Rectal smooth muscle tissue (tissue), 1 donor: ENCODE data around the gene FAM177A1.
"Not testable (repeated sequence)": the region's sequence is repeated elsewhere in the genome, so short reads cannot be mapped to it uniquely, and the experiment has no call there.

Experiments
- H3K27ac ChIP-seq: one replicate; pipeline ENCODE4 v1.7.0; 2013; ENCODE audit warnings: low read depth, low read length, inconsistent platforms
- H3K27me3 ChIP-seq: one replicate; pipeline ENCODE4 v1.7.0; 2013; ENCODE audit warnings: low read length; ENCODE audit not compliant: control insufficient read depth, insufficient read depth
- H3K36me3 ChIP-seq: one replicate; pipeline ENCODE4 v1.7.0; 2013; ENCODE audit warnings: low read length; ENCODE audit not compliant: control insufficient read depth, insufficient read depth
- H3K4me1 ChIP-seq: one replicate; pipeline ENCODE4 v1.7.0; 2013; ENCODE audit warnings: low read length; ENCODE audit not compliant: control insufficient read depth, insufficient read depth
- H3K4me3 ChIP-seq: one replicate; pipeline ENCODE4 v1.7.0; 2013; ENCODE audit warnings: low read length
- H3K9ac ChIP-seq: one replicate; pipeline ENCODE4 v1.7.0; 2013; ENCODE audit warnings: low read length

Gene FAM177A1

GRCh38 chr14:35046048-35046750 is at the start of gene FAM177A1:
Gene FAM177A1 (plus strand): TSS chr14:35046272. CDS start chr14:35046464, 192 bp downstream.
- Histone ChIP-seq H3K9ac (peak within 1 kb of the TSS; percentile 80), H3K36me3 (no peaks in the 10 kb centered on the region), H3K27ac (peak within 1 kb of the TSS; percentile 98), H3K27me3 (no peaks in the 10 kb centered on the region), H3K4me3 (peak within 1 kb of the TSS; percentile 95), H3K4me1 (peaks cover 2% of the 10 kb centered on the region)

DNA sequence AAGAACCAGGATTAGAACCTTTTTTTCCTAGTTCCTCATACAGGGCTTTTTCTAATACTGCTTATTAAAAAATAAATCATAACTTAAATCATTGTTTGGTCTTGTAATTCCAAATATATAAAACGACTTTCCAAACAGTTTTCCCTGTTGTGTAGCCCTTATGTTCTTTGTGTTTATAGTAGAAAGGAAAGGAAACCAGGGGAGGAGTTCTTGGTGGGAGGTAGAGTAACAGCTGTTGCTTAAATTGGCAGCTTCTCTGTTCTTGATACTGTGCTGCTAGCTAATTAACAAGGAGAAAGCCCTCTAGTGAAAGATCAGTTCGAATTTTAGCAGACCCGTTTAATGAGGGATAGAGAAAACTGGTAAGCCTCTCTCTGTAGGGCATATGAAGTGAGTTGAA is 48.3 kb upstream of the FAM177A1 start:
- no peak overlapping the region for H3K27ac ChIP-seq
- H3K4me3 ChIP-seq, result no peak overlapping the region
- H3K4me1 ChIP-seq, result no peaks in the 10 kb centered on the region
- H3K36me3 ChIP-seq, result peaks cover 2% of the 10 kb centered on the region
- no peak overlapping the region for H3K9ac ChIP-seq
- no peaks in the 10 kb centered on the region for H3K27me3 ChIP-seq

- Histone ChIP-seq H3K4me1 (no peaks in the 10 kb centered on the region), H3K36me3 (peaks cover 3% of the 10 kb centered on the region), H3K27me3 (no peaks in the 10 kb centered on the region), H3K27ac (no peak overlapping the region), H3K9ac (no peak overlapping the region), H3K4me3 (no peak overlapping the region)
Observed at GRCh38 chr14:34999500-34999899, 46.6 kb upstream of the FAM177A1 start.

GRCh38 chr14:35001621-35002020 is 44.5 kb upstream of the FAM177A1 start:
- H3K4me3 ChIP-seq, result no peak overlapping the region
- no peaks in the 10 kb centered on the region for H3K4me1 ChIP-seq
- no peak overlapping the region for H3K27ac ChIP-seq
- H3K27me3 ChIP-seq, result no peaks in the 10 kb centered on the region
- H3K36me3 ChIP-seq, result peaks cover 4% of the 10 kb centered on the region
- H3K9ac ChIP-seq, result no peak overlapping the region

DNA sequence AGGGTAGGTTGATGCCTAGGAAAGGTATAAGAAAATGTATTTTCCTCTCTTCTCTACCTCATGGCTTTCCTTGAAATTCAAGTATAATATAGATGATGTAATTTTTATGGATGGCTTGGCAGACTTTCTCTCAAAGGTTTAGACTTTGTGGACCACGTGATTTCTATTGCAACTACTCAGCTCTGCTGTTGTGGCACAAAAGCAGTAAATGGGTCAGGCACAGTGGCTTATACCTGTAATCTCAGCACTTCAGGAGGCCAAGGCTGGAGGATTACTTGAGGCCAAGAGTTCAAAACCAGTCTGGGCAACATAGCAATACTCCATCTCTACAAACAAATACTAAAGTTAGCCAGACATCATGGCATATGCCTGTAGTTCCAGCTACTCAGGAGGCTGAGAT is 41.2 kb upstream of the FAM177A1 start:
- H3K4me1 ChIP-seq, result no peaks in the 10 kb centered on the region
- no peak overlapping the region for H3K9ac ChIP-seq
- no peaks in the 10 kb centered on the region for H3K27me3 ChIP-seq
- no peak overlapping the region for H3K4me3 ChIP-seq
- H3K27ac ChIP-seq, result no peak overlapping the region
- H3K36me3 ChIP-seq, result peaks cover 9% of the 10 kb centered on the region

DNA sequence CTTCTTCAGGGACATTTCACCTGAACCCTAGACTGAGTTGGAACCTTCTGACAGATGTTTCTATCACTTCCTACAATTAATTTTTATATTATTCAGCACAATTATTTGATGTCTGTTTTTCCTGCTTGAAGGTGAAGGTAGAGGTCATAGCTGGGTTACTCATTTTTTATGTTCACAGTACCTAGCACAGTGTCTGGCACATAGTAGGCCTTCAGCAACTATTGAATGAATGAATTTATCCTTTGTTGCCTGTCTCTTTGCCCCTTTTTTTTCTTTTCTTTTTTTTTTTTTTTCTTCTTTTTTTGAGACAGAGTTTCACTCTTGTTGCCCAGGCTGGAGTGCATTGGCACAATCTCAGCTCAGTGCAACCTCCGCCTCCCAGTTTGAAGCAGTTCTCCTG is 29.5 kb upstream of the FAM177A1 start:
- H3K36me3 ChIP-seq, result peaks cover 11% of the 10 kb centered on the region
- H3K27ac ChIP-seq, result no peak overlapping the region
- no peaks in the 10 kb centered on the region for H3K27me3 ChIP-seq
- H3K4me1 ChIP-seq, result no peaks in the 10 kb centered on the region
- H3K4me3 ChIP-seq, result no peak overlapping the region
- no peak overlapping the region for H3K9ac ChIP-seq

DNA sequence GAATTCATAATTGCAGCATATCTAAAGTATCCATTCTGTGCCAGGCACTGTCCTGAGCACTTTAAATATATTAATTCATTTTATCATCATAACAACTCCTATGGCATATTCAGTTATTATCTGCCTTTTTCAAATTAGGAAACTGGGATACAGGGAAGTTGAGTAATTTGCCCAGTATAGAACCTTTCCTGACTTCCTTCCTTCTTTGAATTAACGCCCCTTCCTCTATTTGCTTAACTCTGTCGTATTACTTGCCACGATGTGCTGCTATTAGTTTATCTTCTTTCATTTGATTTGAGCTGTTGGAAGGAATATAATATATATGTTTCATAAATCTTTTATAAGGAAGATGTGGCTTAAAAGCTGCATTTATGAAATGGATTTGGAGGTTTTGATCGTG is 25.4 kb upstream of the FAM177A1 start:
- no peaks in the 10 kb centered on the region for H3K4me1 ChIP-seq
- H3K27ac ChIP-seq, result no peak overlapping the region
- no peaks in the 10 kb centered on the region for H3K27me3 ChIP-seq
- no peak overlapping the region for H3K4me3 ChIP-seq
- H3K9ac ChIP-seq, result no peak overlapping the region
- peaks cover 13% of the 10 kb centered on the region for H3K36me3 ChIP-seq

- Histone ChIP-seq H3K27me3 (no peaks in the 10 kb centered on the region), H3K4me1 (no peaks in the 10 kb centered on the region), H3K36me3 (peaks cover 5% of the 10 kb centered on the region), H3K27ac (no peak overlapping the region), H3K9ac (no peak overlapping the region), H3K4me3 (no peak overlapping the region)
Observed at GRCh38 chr14:35028435-35028834, 17.6 kb upstream of the FAM177A1 start.

GRCh38 chr14:35032562-35032961 is 13.5 kb upstream of the FAM177A1 start:
- H3K36me3 ChIP-seq, result peaks cover 3% of the 10 kb centered on the region
- no peaks in the 10 kb centered on the region for H3K4me1 ChIP-seq
- no peak overlapping the region for H3K4me3 ChIP-seq
- no peaks in the 10 kb centered on the region for H3K27me3 ChIP-seq
- H3K9ac ChIP-seq, result no peak overlapping the region
- no peak overlapping the region for H3K27ac ChIP-seq

DNA sequence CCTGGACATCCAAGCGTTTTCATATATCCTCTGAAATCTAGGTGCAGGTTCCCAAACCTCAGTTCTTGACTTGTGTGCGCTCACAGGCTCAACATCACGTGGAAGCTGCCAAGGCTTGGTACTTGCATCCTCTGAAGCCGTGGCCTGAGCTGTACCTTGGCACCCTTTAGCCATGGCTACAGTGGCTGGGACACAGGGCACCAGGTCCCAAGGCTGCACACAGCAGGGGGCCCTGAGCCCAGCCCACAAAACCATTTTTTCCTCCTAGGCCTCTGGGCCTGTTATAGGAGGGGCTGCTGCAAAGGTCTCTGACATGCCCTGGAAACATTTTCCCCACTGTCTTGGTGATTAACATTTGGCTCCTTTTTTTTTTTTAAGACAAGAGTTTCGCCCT is 11.6 kb upstream of the FAM177A1 start:
- H3K27me3 ChIP-seq, result no peaks in the 10 kb centered on the region
- no peak overlapping the region for H3K4me3 ChIP-seq
- no peaks in the 10 kb centered on the region for H3K4me1 ChIP-seq
- no peak overlapping the region for H3K27ac ChIP-seq
- no peak overlapping the region for H3K9ac ChIP-seq
- no peaks in the 10 kb centered on the region for H3K36me3 ChIP-seq

DNA sequence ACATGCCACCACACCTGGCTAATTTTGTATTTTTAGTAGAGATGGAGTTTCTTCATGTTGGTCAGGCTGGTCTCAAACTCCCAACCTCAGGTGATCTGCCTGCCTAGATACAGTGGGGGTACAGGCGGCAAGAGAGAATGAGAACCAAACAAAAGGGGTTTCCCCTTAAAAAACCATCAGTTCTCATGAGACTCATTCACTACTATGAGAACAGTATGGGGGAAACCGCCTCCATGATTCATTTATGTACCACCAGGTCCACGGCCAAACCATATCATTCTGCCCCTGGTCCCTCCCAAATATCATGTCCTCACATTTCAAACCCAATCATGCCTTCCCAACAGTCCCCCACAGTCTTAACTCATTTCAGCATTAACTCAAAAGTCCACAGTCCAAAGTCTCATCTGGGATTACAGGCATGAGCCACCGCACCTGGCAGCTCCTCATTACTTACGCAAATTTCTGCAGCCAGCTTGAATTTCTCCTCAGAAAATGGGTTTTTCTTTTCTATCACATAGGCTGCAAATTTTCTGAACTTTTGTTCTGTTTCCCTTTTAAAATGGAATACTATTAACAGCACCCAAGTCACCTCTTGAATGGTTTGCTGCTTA is 11.0 kb upstream of the FAM177A1 start:
- H3K9ac ChIP-seq, H3K4me1 ChIP-seq, H3K27me3 ChIP-seq, H3K4me3 ChIP-seq, H3K27ac ChIP-seq, H3K36me3 ChIP-seq: not testable (repeated sequence)

DNA sequence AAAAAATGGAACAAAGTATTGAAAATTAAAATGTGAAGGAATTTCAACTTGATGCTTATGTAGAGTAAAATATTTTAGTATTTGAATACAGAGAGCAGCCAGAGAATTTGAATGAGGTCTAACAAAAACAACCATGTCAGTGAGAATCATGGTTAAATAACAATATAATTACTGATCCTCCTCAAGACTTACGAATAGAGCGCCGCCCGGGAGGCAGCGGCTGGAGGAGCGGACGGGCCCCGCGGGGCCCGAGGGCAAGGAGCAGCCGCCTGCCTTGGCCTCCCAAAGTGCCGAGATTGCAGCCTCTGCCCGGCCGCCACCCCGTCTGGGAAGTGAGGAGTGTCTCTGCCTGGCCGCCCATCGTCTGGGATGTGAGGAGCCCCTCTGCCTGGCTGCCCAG is 7.8 kb upstream of the FAM177A1 start:
- H3K27ac ChIP-seq, H3K9ac ChIP-seq, H3K27me3 ChIP-seq, H3K36me3 ChIP-seq, H3K4me3 ChIP-seq, H3K4me1 ChIP-seq: not testable (repeated sequence)

- Histone ChIP-seq H3K27ac (no peak overlapping the region), H3K9ac (no peak overlapping the region), H3K4me1 (no peaks in the 10 kb centered on the region), H3K36me3 (no peaks in the 10 kb centered on the region), H3K27me3 (no peaks in the 10 kb centered on the region), H3K4me3 (no peak overlapping the region)
Observed at GRCh38 chr14:35042632-35043031, 3.4 kb upstream of the FAM177A1 start.
